K562 (cell line): Measurements from ENCODE around the gene PPM1M.

Experiments used
- BCOR ChIP-seq: fragments of 450-650 bp; IDR thresholded peaks from 2 replicates; pipeline ENCODE4 v1.6.1; 2016
- BHLHE40 ChIP-seq: IDR thresholded peaks from 2 replicates; pipeline ENCODE4 v1.6.1; 2011; ENCODE audit warnings: low read length, improper control_type of control experiment
- CREB1 ChIP-seq, 2 experiments: sonication (generic) in 1 of 2; formaldehyde crosslinking in 1 of 2; IDR thresholded peaks; 2 replicates each; pipeline versions ENCODE4 v1.6.1 to v1.8.0; 2012 to 2022; ENCODE audit warnings: inconsistent platforms in 1 of 2, mild to moderate bottlenecking in 1 of 2, missing genetic modification reagents in 1 of 2, moderate library complexity in 1 of 2
- CTCF ChIP-seq, 3 experiments: IDR thresholded peaks in 2 of 3; conservative IDR thresholded peaks in 1 of 3; 2 replicates each; pipeline ENCODE4 v1.5.1; 2011 to 2012; ENCODE audit warnings: low read length in 3 of 3, mild to moderate bottlenecking in 3 of 3, control low read depth in 2 of 3, improper control_type of control experiment in 1 of 3, inconsistent platforms in 1 of 3, low read depth in 1 of 3, mixed read lengths in 1 of 3, moderate library complexity in 1 of 3; ENCODE audit not compliant: insufficient read depth in 2 of 3
- EP300 ChIP-seq: IDR thresholded peaks from 2 replicates; pipeline ENCODE4 v1.6.1; 2012; ENCODE audit warnings: low read length, improper control_type of control experiment
- ESRRA ChIP-seq: fragments of 450-650 bp; IDR thresholded peaks from 2 replicates; pipeline ENCODE4 v1.6.1; 2014; ENCODE audit warnings: low read depth, mild to moderate bottlenecking, moderate library complexity, borderline replicate concordance
- IRF9 ChIP-seq: fragments of 450-650 bp; IDR thresholded peaks from 2 replicates; pipeline ENCODE4 v1.6.1; 2016; ENCODE audit warnings: missing biosample characterization, missing genetic modification characterization
- MBD2 ChIP-seq: sonication (generic); IDR thresholded peaks from 2 replicates; pipeline ENCODE4 v1.6.1; 2016; ENCODE audit warnings: low read depth, borderline replicate concordance
- NBN ChIP-seq: fragments of 450-650 bp; IDR thresholded peaks from 2 replicates; pipeline ENCODE4 v1.6.1; 2016; ENCODE audit warnings: low read depth, mild to moderate bottlenecking
- RCOR1 ChIP-seq, 2 experiments: IDR thresholded peaks; 2 replicates each; pipeline ENCODE4 v1.6.1; 2012; ENCODE audit warnings: low read depth in 2 of 2, low read length in 2 of 2, borderline replicate concordance in 1 of 2, improper control_type of control experiment in 1 of 2
- SREBF2 ChIP-seq: sonication (generic); formaldehyde crosslinking; IDR thresholded peaks from 2 replicates; pipeline ENCODE4 v1.4.0; 2020; ENCODE audit warnings: mild to moderate bottlenecking, missing genetic modification reagents
- ZNF324 ChIP-seq: fragments of 250-450 bp; sonication (Bioruptor Pico); IDR thresholded peaks from 2 replicates; pipeline ENCODE4 v1.4.0; 2020; ENCODE audit warnings: mild to moderate bottlenecking

GRCh38 chr3:52218454-52218853, 27.1 kb upstream of the PPM1M start:
- TF ChIP-seq CREB1 (IDR thresholded peaks at IDR 0.05) (no peak), CREB1 (CRISPR knock-in tag; IDR thresholded peaks at IDR 0.05) (no peak), CTCF (IDR thresholded peaks at IDR 0.05 in 2 of 3, conservative IDR thresholded peaks at IDR 0.05 in 1 of 3; ENCODE audit: insufficient read depth in 2 of 3, low read depth in 1 of 3, low read length in 3 of 3) (no peak), RCOR1 (IDR thresholded peaks at IDR 0.05; ENCODE audit: borderline replicate concordance in 1 of 2, low read depth in 2 of 2, low read length in 2 of 2) (no peak), BHLHE40 (no peak), ZNF324 (no peak), IRF9 (tag) (no peak), MBD2 (no peak), EP300 (no peak), ESRRA (no peak), BCOR (no peak), NBN (no peak), SREBF2 (no peak)
